Panc1 (cell line): Measurements from ENCODE around the gene USP6NL. TPM values are rescaled to one million over a fixed set of nuclear protein-coding genes. Genes with fewer than 3 reads are reported as not detected.

ENCODE experiments used
- ATAC-seq: fragments of 200-7000 bp; cut with Tn5 transposase; 2 replicates; pipeline ENCODE4 v1.9.1; 2020; ENCODE audit warnings: mild to moderate bottlenecking, moderate library complexity
- BruUV-seq: library from RNA; stranded (reverse); fragments of 400-500 nt; replicated peaks from 2 replicates; lab custom pipeline; 2021; lab: Mats Ljungman, UMichigan
- CTCF ChIA-PET: fragments of 300-600 bp; sonication (Branson Sonifier 250); formaldehyde crosslinking; loops from one replicate; lab custom pipeline; 2022; ENCODE audit warnings: antibody characterized with exemption; lab: Charles Lee
- POLR2A ChIA-PET: fragments of 300-600 bp; sonication (Branson Sonifier 250); formaldehyde crosslinking; loops from one replicate; lab custom pipeline; 2022; ENCODE audit warnings: antibody characterized with exemption; lab: Charles Lee
- DNase-seq: peaks from one replicate; pipeline ENCODE4 v3.0.0-alpha.2; 2010; ENCODE audit warnings: low read depth, low spot score
- H3K27ac ChIP-seq: 2 replicates; pipeline ENCODE4 v1.5.1; 2011; ENCODE audit warnings: mild to moderate bottlenecking, low read length, inconsistent platforms
- H3K27me3 ChIP-seq: fragments of 200-500 bp; sonication (Bioruptor generic); 2 replicates; pipeline ENCODE4 v1.6.0; 2014; ENCODE audit warnings: low read length, inconsistent platforms; ENCODE audit not compliant: control insufficient read depth, insufficient read depth
- H3K36me3 ChIP-seq: fragments of 200-500 bp; sonication (Bioruptor generic); 2 replicates; pipeline ENCODE4 v1.5.1; 2014; ENCODE audit warnings: inconsistent platforms, mild to moderate bottlenecking, low read length, moderate library complexity; ENCODE audit not compliant: control insufficient read depth, insufficient read depth
- H3K4me1 ChIP-seq: 2 replicates; pipeline ENCODE4 v1.5.1; 2011; ENCODE audit warnings: inconsistent platforms, mild to moderate bottlenecking, low read length, moderate library complexity; ENCODE audit not compliant: control insufficient read depth, insufficient read depth
- H3K4me3 ChIP-seq, 2 experiments: 2 replicates each; pipeline ENCODE4 v1.5.1; 2011 to 2012; ENCODE audit warnings: low read depth in 2 of 2, low read length in 2 of 2, mild to moderate bottlenecking in 2 of 2, inconsistent platforms in 1 of 2, moderate library complexity in 1 of 2
- H3K9me3 ChIP-seq: fragments of 200-500 bp; sonication (Bioruptor generic); 2 replicates; pipeline ENCODE4 v1.5.1; 2014; ENCODE audit warnings: low read depth, mild to moderate bottlenecking, inconsistent platforms, low read length, moderate library complexity; ENCODE audit not compliant: control insufficient read depth, insufficient read depth
- POLR2AphosphoS5 ChIP-seq: IDR thresholded peaks from 2 replicates; pipeline ENCODE4 v1.6.1; 2012; ENCODE audit warnings: mild to moderate bottlenecking, low read depth, low read length, moderate library complexity
- SIN3A ChIP-seq: IDR thresholded peaks from 2 replicates; pipeline ENCODE4 v1.6.1; 2012; ENCODE audit warnings: low read depth, mild to moderate bottlenecking, low read length, moderate library complexity, borderline replicate concordance; ENCODE audit not compliant: insufficient read depth
- TCF7L2 ChIP-seq: IDR thresholded peaks from 2 replicates; pipeline ENCODE4 v1.6.1; 2011; ENCODE audit warnings: mild to moderate bottlenecking, low read depth, low read length, inconsistent platforms
- in situ Hi-C: cut with HindIII; loops from 2 replicates; pipeline ENCODE4 v1.10.0; 2016; ENCODE audit warnings: low sequenced_read_pairs, low pct_unique_long_range_greater_than_20kb
- intact Hi-C: fragments of 100-400 bp; cut with micrococcal nuclease; formaldehyde crosslinking; loops from one replicate; pipeline ENCODE4 v1.10.0; 2022; ENCODE audit not compliant: unreplicated experiment
- total RNA-seq: library from RNA; stranded (reverse); gene quantifications from one replicate; pipeline ENCODE4 v1.2.1, GENCODE V29; 2021; ENCODE audit not compliant: unreplicated experiment
- TF ChIP-seq, protein P1 (sequence below), 2 experiments: IDR thresholded peaks; 2 replicates each; pipeline ENCODE4 v1.6.1; 2011 to 2012; ENCODE audit warnings: low read depth in 2 of 2, control low read depth in 1 of 2, low read length in 1 of 2, mild to moderate bottlenecking in 1 of 2, moderate library complexity in 1 of 2; ENCODE audit not compliant: insufficient read depth in 1 of 2
- TF ChIP-seq, protein P2 (sequence below): fragments of 450-650 bp; IDR thresholded peaks from 2 replicates; pipeline ENCODE4 v1.5.1; 2017; ENCODE audit warnings: mild to moderate bottlenecking

The USP6NL gene
- total RNA-seq, 1 experiment from 2014 or later = 13.9 TPM

DNA sequence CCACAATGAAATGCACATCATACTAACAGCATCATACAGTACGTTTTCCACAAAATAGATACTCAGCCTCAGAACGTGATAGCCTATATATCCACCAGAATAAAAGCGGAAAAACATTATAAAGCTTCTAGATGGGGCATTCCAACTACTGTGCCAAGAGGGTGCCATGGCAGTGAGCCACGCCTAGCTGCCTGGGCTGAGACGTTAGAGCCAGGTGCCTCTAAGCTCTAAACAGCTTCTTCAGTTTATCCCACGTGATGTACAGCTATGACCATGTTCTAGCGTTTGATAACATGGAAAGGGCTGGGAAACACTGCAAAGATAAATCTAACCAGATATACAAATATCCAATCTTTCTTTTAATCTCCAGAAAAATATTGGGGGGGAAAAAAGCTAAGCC lies 17.8 kb downstream of the USP6NL start:
- Histone ChIP-seq H3K9me3 (no peaks in the 10 kb centered on the region), H3K4me1 (no peaks in the 10 kb centered on the region), H3K27ac (no peak overlapping the region), H3K27me3 (no peaks in the 10 kb centered on the region), H3K4me3 (no peak overlapping the region), H3K36me3 (no peaks in the 10 kb centered on the region)
- TF ChIP-seq, protein P1, sequence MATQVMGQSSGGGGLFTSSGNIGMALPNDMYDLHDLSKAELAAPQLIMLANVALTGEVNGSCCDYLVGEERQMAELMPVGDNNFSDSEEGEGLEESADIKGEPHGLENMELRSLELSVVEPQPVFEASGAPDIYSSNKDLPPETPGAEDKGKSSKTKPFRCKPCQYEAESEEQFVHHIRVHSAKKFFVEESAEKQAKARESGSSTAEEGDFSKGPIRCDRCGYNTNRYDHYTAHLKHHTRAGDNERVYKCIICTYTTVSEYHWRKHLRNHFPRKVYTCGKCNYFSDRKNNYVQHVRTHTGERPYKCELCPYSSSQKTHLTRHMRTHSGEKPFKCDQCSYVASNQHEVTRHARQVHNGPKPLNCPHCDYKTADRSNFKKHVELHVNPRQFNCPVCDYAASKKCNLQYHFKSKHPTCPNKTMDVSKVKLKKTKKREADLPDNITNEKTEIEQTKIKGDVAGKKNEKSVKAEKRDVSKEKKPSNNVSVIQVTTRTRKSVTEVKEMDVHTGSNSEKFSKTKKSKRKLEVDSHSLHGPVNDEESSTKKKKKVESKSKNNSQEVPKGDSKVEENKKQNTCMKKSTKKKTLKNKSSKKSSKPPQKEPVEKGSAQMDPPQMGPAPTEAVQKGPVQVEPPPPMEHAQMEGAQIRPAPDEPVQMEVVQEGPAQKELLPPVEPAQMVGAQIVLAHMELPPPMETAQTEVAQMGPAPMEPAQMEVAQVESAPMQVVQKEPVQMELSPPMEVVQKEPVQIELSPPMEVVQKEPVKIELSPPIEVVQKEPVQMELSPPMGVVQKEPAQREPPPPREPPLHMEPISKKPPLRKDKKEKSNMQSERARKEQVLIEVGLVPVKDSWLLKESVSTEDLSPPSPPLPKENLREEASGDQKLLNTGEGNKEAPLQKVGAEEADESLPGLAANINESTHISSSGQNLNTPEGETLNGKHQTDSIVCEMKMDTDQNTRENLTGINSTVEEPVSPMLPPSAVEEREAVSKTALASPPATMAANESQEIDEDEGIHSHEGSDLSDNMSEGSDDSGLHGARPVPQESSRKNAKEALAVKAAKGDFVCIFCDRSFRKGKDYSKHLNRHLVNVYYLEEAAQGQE (IDR thresholded peaks at IDR 0.05; ENCODE audit: insufficient read depth in 1 of 2, low read depth in 2 of 2, low read length in 1 of 2) = no peak
- TF ChIP-seq SIN3A (no peak), POLR2AphosphoS5 (no peak), TCF7L2 (no peak)
- TF ChIP-seq, protein P2, sequence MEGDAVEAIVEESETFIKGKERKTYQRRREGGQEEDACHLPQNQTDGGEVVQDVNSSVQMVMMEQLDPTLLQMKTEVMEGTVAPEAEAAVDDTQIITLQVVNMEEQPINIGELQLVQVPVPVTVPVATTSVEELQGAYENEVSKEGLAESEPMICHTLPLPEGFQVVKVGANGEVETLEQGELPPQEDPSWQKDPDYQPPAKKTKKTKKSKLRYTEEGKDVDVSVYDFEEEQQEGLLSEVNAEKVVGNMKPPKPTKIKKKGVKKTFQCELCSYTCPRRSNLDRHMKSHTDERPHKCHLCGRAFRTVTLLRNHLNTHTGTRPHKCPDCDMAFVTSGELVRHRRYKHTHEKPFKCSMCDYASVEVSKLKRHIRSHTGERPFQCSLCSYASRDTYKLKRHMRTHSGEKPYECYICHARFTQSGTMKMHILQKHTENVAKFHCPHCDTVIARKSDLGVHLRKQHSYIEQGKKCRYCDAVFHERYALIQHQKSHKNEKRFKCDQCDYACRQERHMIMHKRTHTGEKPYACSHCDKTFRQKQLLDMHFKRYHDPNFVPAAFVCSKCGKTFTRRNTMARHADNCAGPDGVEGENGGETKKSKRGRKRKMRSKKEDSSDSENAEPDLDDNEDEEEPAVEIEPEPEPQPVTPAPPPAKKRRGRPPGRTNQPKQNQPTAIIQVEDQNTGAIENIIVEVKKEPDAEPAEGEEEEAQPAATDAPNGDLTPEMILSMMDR = no peak
- DNase-seq = no peak
- intact Hi-C loops (no loop called here), in situ Hi-C loops (no loop called here)
- ChIA-PET CTCF (no interaction called here), POLR2A (no interaction called here)
- no TSS peak for BruUV-seq
- ATAC-seq = no peak

DNA sequence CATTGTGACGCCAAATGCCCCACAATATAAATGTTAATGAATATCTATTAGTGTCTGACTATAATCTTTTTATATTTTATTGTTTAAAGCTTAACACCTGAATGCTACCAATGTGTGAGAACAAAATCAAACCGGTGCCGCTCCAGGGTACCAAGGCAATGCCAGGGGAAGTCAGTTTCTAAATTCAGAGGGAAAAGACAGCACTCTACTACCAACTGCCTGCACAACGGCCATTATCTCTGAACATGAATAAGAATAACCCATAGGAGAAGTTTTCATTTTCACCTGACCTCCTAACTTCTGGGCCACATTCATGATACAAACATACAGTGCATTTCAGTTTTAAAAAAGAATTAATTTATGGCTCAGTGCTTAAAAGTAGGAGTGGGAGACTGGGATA lies 21.7 kb downstream of the USP6NL start:
- intact Hi-C loops = no loop called here
- Histone ChIP-seq H3K27ac (no peak overlapping the region), H3K36me3 (no peaks in the 10 kb centered on the region), H3K9me3 (no peaks in the 10 kb centered on the region), H3K4me1 (no peaks in the 10 kb centered on the region), H3K27me3 (no peaks in the 10 kb centered on the region), H3K4me3 (no peak overlapping the region)
- in situ Hi-C loops = no loop called here
- BruUV-seq = no TSS peak
- CTCF ChIA-PET = no interaction called here
- TF ChIP-seq, protein P1 (IDR thresholded peaks at IDR 0.05; ENCODE audit: insufficient read depth in 1 of 2, low read depth in 2 of 2, low read length in 1 of 2) = no peak
- TF ChIP-seq POLR2AphosphoS5 (no peak), TCF7L2 (no peak), SIN3A (no peak)
- TF ChIP-seq, protein P2 = no peak
- ATAC-seq = no peak
- DNase-seq = no peak
- POLR2A ChIA-PET = no interaction called here
